NAMALWA (cell line): Measurements from ENCODE around the gene SNAPIN.
"Not testable (repeated sequence)": the region's sequence is repeated elsewhere in the genome, so short reads cannot be mapped to it uniquely, and the experiment has no call there.

Experiments used
- DNase-seq: peaks from one replicate; pipeline ENCODE4 v3.0.0-alpha.2; 2015; ENCODE audit warnings: low spot score

The SNAPIN gene

GRCh38 chr1:153626904-153627714 is 31.4 kb upstream of the SNAPIN start, which contains the start of gene S100A13:
S100A13 (minus strand) TSS chr1:153627505; CDS start chr1:153626472, 1,033 bp downstream.
- DNase-seq, result no peak

GRCh38 chr1:153627715-153628626 is 30.5 kb upstream of the SNAPIN start, which contains the start of gene S100A1:
S100A1 (plus strand) TSS chr1:153628434; CDS start chr1:153630522, 2,088 bp downstream.
- DNase-seq, result no peak

- no peak for DNase-seq
Observed at GRCh38 chr1:153628638-153629342, 29.7 kb upstream of the SNAPIN start.

- no peak for DNase-seq
Observed at GRCh38 chr1:153629343-153629665, 29.2 kb upstream of the SNAPIN start.

- no peak for DNase-seq
Observed at GRCh38 chr1:153629971-153630370, 28.5 kb upstream of the SNAPIN start.

- no peak for DNase-seq
Observed at GRCh38 chr1:153630384-153630783, 28.1 kb upstream of the SNAPIN start.

GRCh38 chr1:153631047-153632022 is 27.2 kb upstream of the SNAPIN start:
- DNase-seq, result no peak

- no peak for DNase-seq
Observed at GRCh38 chr1:153633161-153633753, 25.2 kb upstream of the SNAPIN start.

- peak; percentile 100 for DNase-seq
Observed at GRCh38 chr1:153633754-153634665, 24.5 kb upstream of the SNAPIN start, which contains the start of gene CHTOP. CHTOP (plus strand) TSS chr1:153634066; CDS start chr1:153636589, 2,523 bp downstream.

- DNase-seq, result no peak
Observed at GRCh38 chr1:153635872-153636271, 22.6 kb upstream of the SNAPIN start.

GRCh38 chr1:153636312-153636711 is 22.2 kb upstream of the SNAPIN start:
- no peak for DNase-seq

GRCh38 chr1:153638261-153638660 is 20.2 kb upstream of the SNAPIN start:
- no peak for DNase-seq

GRCh38 chr1:153639280-153639679 is 19.2 kb upstream of the SNAPIN start:
- DNase-seq, result no peak

GRCh38 chr1:153640213-153640612 is 18.3 kb upstream of the SNAPIN start:
- DNase-seq, result not testable (repeated sequence)

GRCh38 chr1:153640861-153641260 is 17.6 kb upstream of the SNAPIN start:
- DNase-seq, result no peak

- no peak for DNase-seq
Observed at GRCh38 chr1:153642161-153642560, 16.3 kb upstream of the SNAPIN start.

- DNase-seq, result no peak
Observed at GRCh38 chr1:153643100-153643499, 15.4 kb upstream of the SNAPIN start.

GRCh38 chr1:153643816-153644215 is 14.7 kb upstream of the SNAPIN start:
- no peak for DNase-seq

GRCh38 chr1:153646672-153647345 is 11.7 kb upstream of the SNAPIN start:
- DNase-seq, result no peak
